ENCODE data around the gene SCN4B. TPM values are rescaled to one million over a fixed set of nuclear protein-coding genes. Genes with fewer than 3 reads are reported as not detected.

The SCN4B gene
- total RNA-seq, 2 experiments from 2014 or later: not detected

- CTCF ChIA-PET: no interaction called here
- H3K27ac Mint-ChIP-seq: no peak overlapping the region
These were observed 46.8 kb downstream of the SCN4B start for GRCh38 chr11:118105657-118106305.

GRCh38 chr11:118104491-118104890 is 48.1 kb downstream of the SCN4B start:
- no peak for TF ChIP-seq CTCF (IDR thresholded peaks at IDR 0.05)
- Mint-ChIP-seq H3K9me3 (no peaks in the 10 kb centered on the region), H3K27me3 (no peaks in the 10 kb centered on the region), H3K27ac (no peak overlapping the region), H3K4me1 (ENCODE audit: low read depth) (no peaks in the 10 kb centered on the region), H3K4me3 (no peak overlapping the region), H3K36me3 (ENCODE audit: low read depth) (no peaks in the 10 kb centered on the region)
- Histone ChIP-seq H3K27ac (ENCODE audit: low read depth in 1 of 2, low read length in 2 of 2) (no peak overlapping the region), H3K4me1 (ENCODE audit: insufficient read depth, low read length) (no peaks in the 10 kb centered on the region), H3K36me3 (ENCODE audit: insufficient read depth, low read length) (no peaks in the 10 kb centered on the region), H3K27me3 (ENCODE audit: control insufficient read depth in 1 of 2, insufficient read depth in 2 of 2, low read length in 2 of 2) (no peaks in the 10 kb centered on the region), H3K4me3 (ENCODE audit: low read length) (no peak overlapping the region), H3K9me3 (ENCODE audit: control insufficient read depth in 1 of 2, insufficient read depth in 1 of 2, low read length in 2 of 2) (no peaks in the 10 kb centered on the region)
- DNase-seq (no peak), ATAC-seq (ENCODE audit: poor library complexity) (no peak)
- ChIA-PET POLR2A (no interaction called here), CTCF (no interaction called here)
- intact Hi-C loops (cut with DNase I, micrococcal nuclease): no loop called here

More at GRCh38 chr11:118105657-118106305, 46.8 kb downstream of the SCN4B start:
- POLR2A ChIA-PET: no interaction called here
- ATAC-seq (ENCODE audit: poor library complexity) (no peak), DNase-seq (no peak)
- intact Hi-C loops (cut with DNase I, micrococcal nuclease): no loop called here
- Mint-ChIP-seq H3K27me3 (peaks cover 4% of the 10 kb centered on the region), H3K4me3 (no peak overlapping the region), H3K9me3 (no peaks in the 10 kb centered on the region), H3K36me3 (ENCODE audit: low read depth) (no peaks in the 10 kb centered on the region), H3K4me1 (ENCODE audit: low read depth) (no peaks in the 10 kb centered on the region)
- no peak for TF ChIP-seq CTCF (IDR thresholded peaks at IDR 0.05)
- H3K27ac ChIP-seq (ENCODE audit: low read depth in 1 of 2, low read length in 2 of 2): no peak overlapping the region
- H3K4me3 ChIP-seq (ENCODE audit: low read length): no peak overlapping the region
- no peaks in the 10 kb centered on the region for H3K9me3 ChIP-seq (ENCODE audit: control insufficient read depth in 1 of 2, insufficient read depth in 1 of 2, low read length in 2 of 2)
- H3K27me3 ChIP-seq (ENCODE audit: control insufficient read depth in 1 of 2, insufficient read depth in 2 of 2, low read length in 2 of 2): no peaks in the 10 kb centered on the region
- no peaks in the 10 kb centered on the region for H3K36me3 ChIP-seq (ENCODE audit: insufficient read depth, low read length)
- no peaks in the 10 kb centered on the region for H3K4me1 ChIP-seq (ENCODE audit: insufficient read depth, low read length)

- Mint-ChIP-seq H3K36me3 (ENCODE audit: low read depth) (no peaks in the 10 kb centered on the region), H3K27me3 (no peaks in the 10 kb centered on the region), H3K4me3 (no peak overlapping the region), H3K27ac (no peak overlapping the region), H3K4me1 (ENCODE audit: low read depth) (no peaks in the 10 kb centered on the region), H3K9me3 (no peaks in the 10 kb centered on the region)
- DNase-seq: no peak
- ATAC-seq (ENCODE audit: poor library complexity): no peak
- ChIA-PET POLR2A (no interaction called here), CTCF (no interaction called here)
- Histone ChIP-seq H3K27me3 (ENCODE audit: control insufficient read depth in 1 of 2, insufficient read depth in 2 of 2, low read length in 2 of 2) (no peaks in the 10 kb centered on the region), H3K4me1 (ENCODE audit: insufficient read depth, low read length) (no peaks in the 10 kb centered on the region), H3K27ac (ENCODE audit: low read depth in 1 of 2, low read length in 2 of 2) (no peak overlapping the region), H3K9me3 (ENCODE audit: control insufficient read depth in 1 of 2, insufficient read depth in 1 of 2, low read length in 2 of 2) (no peaks in the 10 kb centered on the region), H3K4me3 (ENCODE audit: low read length) (no peak overlapping the region), H3K36me3 (ENCODE audit: insufficient read depth, low read length) (no peaks in the 10 kb centered on the region)
- TF ChIP-seq CTCF (IDR thresholded peaks at IDR 0.05): no peak
- intact Hi-C loops (cut with DNase I, micrococcal nuclease): no loop called here
These were observed 49.8 kb downstream of the SCN4B start for GRCh38 chr11:118102721-118103261.
